Measurements from ENCODE around the gene SUPT3H. TPM values are rescaled to one million over a fixed set of nuclear protein-coding genes. Genes with fewer than 3 reads are reported as not detected.

The SUPT3H gene
- total and polyA plus RNA-seq, 2 of the 13 experiments (the other 11 are each of a cell fraction or from before 2014, with no cell fraction given) = 11.9 to 36.1 TPM

- TF ChIP-seq, protein P1, sequence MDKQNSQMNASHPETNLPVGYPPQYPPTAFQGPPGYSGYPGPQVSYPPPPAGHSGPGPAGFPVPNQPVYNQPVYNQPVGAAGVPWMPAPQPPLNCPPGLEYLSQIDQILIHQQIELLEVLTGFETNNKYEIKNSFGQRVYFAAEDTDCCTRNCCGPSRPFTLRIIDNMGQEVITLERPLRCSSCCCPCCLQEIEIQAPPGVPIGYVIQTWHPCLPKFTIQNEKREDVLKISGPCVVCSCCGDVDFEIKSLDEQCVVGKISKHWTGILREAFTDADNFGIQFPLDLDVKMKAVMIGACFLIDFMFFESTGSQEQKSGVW (CRISPR knock-in tag; IDR thresholded peaks at IDR 0.05; ENCODE audit: borderline replicate concordance) = peak; percentile 61; the same call in 1 of the 2 replicates
- 0 out of 2 replicates have a peak, but pooled peaks have one; percentile 28 for TF ChIP-seq EED (CRISPR knock-in tag; IDR thresholded peaks at IDR 0.05)
- 0 out of 2 replicates have a peak, but pooled peaks have one; percentile 18 for TF ChIP-seq SP2 (CRISPR knock-in tag; IDR thresholded peaks at IDR 0.05)
- peak; percentile 82; the same call in 1 of the 2 replicates for TF ChIP-seq ZNF879 (CRISPR knock-in tag; IDR thresholded peaks at IDR 0.05)
- TF ChIP-seq, protein P2, sequence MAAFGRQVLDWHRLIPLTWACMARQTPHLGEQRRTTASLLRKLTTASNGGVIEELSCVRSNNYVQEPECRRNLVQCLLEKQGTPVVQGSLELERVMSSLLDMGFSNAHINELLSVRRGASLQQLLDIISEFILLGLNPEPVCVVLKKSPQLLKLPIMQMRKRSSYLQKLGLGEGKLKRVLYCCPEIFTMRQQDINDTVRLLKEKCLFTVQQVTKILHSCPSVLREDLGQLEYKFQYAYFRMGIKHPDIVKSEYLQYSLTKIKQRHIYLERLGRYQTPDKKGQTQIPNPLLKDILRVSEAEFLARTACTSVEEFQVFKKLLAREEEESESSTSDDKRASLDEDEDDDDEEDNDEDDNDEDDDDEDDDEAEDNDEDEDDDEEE (CRISPR knock-in tag; IDR thresholded peaks at IDR 0.05) = peak; percentile 96
- TF ChIP-seq REPIN1 (CRISPR knock-in tag; IDR thresholded peaks at IDR 0.05; ENCODE audit: borderline replicate concordance, low read depth) = peak; percentile 95
- TF ChIP-seq FIP1L1 (IDR thresholded peaks at IDR 0.05; ENCODE audit: borderline replicate concordance, insufficient read depth, low read depth, low read length) = no peak
- TF ChIP-seq, protein P3, sequence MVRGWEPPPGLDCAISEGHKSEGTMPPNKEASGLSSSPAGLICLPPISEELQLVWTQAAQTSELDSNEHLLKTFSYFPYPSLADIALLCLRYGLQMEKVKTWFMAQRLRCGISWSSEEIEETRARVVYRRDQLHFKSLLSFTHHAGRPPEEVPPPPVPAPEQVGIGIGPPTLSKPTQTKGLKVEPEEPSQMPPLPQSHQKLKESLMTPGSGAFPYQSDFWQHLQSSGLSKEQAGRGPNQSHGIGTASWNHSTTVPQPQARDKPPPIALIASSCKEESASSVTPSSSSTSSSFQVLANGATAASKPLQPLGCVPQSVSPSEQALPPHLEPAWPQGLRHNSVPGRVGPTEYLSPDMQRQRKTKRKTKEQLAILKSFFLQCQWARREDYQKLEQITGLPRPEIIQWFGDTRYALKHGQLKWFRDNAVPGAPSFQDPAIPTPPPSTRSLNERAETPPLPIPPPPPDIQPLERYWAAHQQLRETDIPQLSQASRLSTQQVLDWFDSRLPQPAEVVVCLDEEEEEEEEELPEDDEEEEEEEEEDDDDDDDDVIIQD (CRISPR knock-in tag; IDR thresholded peaks at IDR 0.05; ENCODE audit: low read depth) = peak; percentile 92
- no peak for TF ChIP-seq KDM1A (CRISPR knock-in tag; IDR thresholded peaks at IDR 0.05)
- no peak for TF ChIP-seq FOXA1 (IDR thresholded peaks at IDR 0.05)
- TF ChIP-seq FOXA1 (CRISPR knock-in tag; IDR thresholded peaks at IDR 0.05) = no peak; the same call in 1 of the 2 replicates
- 0 out of 2 replicates have a peak, but pooled peaks have one; percentile 69 for TF ChIP-seq PCBP1 (IDR thresholded peaks at IDR 0.05; ENCODE audit: borderline replicate concordance, low read depth, low read length)
- peak; percentile 92 for TF ChIP-seq DMAP1 (CRISPR knock-in tag; IDR thresholded peaks at IDR 0.05)
- peak; percentile 82 for TF ChIP-seq ZC3H13 (CRISPR knock-in tag; IDR thresholded peaks at IDR 0.05)
- TF ChIP-seq, protein P4, sequence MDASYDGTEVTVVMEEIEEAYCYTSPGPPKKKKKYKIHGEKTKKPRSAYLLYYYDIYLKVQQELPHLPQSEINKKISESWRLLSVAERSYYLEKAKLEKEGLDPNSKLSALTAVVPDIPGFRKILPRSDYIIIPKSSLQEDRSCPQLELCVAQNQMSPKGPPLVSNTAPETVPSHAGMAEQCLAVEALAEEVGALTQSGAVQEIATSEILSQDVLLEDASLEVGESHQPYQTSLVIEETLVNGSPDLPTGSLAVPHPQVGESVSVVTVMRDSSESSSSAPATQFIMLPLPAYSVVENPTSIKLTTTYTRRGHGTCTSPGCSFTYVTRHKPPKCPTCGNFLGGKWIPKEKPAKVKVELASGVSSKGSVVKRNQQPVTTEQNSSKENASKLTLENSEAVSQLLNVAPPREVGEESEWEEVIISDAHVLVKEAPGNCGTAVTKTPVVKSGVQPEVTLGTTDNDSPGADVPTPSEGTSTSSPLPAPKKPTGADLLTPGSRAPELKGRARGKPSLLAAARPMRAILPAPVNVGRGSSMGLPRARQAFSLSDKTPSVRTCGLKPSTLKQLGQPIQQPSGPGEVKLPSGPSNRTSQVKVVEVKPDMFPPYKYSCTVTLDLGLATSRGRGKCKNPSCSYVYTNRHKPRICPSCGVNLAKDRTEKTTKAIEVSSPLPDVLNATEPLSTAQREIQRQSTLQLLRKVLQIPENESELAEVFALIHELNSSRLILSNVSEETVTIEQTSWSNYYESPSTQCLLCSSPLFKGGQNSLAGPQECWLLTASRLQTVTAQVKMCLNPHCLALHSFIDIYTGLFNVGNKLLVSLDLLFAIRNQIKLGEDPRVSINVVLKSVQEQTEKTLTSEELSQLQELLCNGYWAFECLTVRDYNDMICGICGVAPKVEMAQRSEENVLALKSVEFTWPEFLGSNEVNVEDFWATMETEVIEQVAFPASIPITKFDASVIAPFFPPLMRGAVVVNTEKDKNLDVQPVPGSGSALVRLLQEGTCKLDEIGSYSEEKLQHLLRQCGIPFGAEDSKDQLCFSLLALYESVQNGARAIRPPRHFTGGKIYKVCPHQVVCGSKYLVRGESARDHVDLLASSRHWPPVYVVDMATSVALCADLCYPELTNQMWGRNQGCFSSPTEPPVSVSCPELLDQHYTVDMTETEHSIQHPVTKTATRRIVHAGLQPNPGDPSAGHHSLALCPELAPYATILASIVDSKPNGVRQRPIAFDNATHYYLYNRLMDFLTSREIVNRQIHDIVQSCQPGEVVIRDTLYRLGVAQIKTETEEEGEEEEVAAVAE (CRISPR knock-in tag; IDR thresholded peaks at IDR 0.05; ENCODE audit: borderline replicate concordance) = no peak
- TF ChIP-seq CCAR2 (optimal IDR thresholded peaks at IDR 0.05; ENCODE audit: low read depth, low read length) = no peak
- peak; percentile 93 for TF ChIP-seq ZNF430 (CRISPR knock-in tag; IDR thresholded peaks at IDR 0.05)
- TF ChIP-seq KDM5B (CRISPR knock-in tag; IDR thresholded peaks at IDR 0.05; ENCODE audit: borderline replicate concordance) = peak; percentile 96
- no peak for TF ChIP-seq ZFP62 (CRISPR knock-in tag; IDR thresholded peaks at IDR 0.05)
- TF ChIP-seq ZNF235 (CRISPR knock-in tag; IDR thresholded peaks at IDR 0.05; ENCODE audit: borderline replicate concordance) = 0 out of 2 replicates have a peak, but pooled peaks have one; percentile 52
- TF ChIP-seq DDIT3 (CRISPR knock-in tag; IDR thresholded peaks at IDR 0.05) = no peak
- TF ChIP-seq ZBTB8A (CRISPR knock-in tag; IDR thresholded peaks at IDR 0.05; ENCODE audit: borderline replicate concordance, low read depth) = no peak
Measured at GRCh38 chr6:45377554-45378333, at the start of gene SUPT3H (continued).

Measured in HepG2 (cell line).